Psoas muscle (tissue), 8 donors: ENCODE measurements around the gene SLC34A1. TPM values are rescaled to one million over a fixed set of nuclear protein-coding genes. Genes with fewer than 3 reads are reported as not detected.

Experiments
- ATAC-seq, 4 donors: fragments of 200-7000 bp; cut with Tn5 transposase; one replicate each; pipeline ENCODE4 v1.9.1; 2020; ENCODE audit warnings: moderate library complexity in 3 of 4, mild to moderate bottlenecking in 2 of 4
- DNase-seq, 2 donors: peaks; one replicate each; pipeline ENCODE4 v3.0.0-alpha.2; 2020
- H3K27ac ChIP-seq: fragments of 200-600 bp; one replicate; pipeline ENCODE4 v1.8.0; 2022
- H3K27me3 ChIP-seq, 3 donors: fragments of 200-600 bp in 1 of 3; one replicate each; pipeline versions ENCODE4 v1.6.1 to v1.8.0; 2013 to 2022; ENCODE audit warnings: low read length in 2 of 3, mild to moderate bottlenecking in 2 of 3, moderate library complexity in 1 of 3; ENCODE audit not compliant: insufficient read depth in 3 of 3
- H3K36me3 ChIP-seq, 2 donors: fragments of 200-600 bp in 1 of 2; one replicate each; pipeline versions ENCODE4 v1.6.1 to v1.8.0; 2013 to 2022; ENCODE audit warnings: low read depth in 1 of 2, mild to moderate bottlenecking in 1 of 2, moderate library complexity in 1 of 2; ENCODE audit not compliant: insufficient read depth in 1 of 2
- H3K4me1 ChIP-seq: fragments of 200-600 bp; one replicate; pipeline ENCODE4 v1.8.0; 2022
- H3K4me3 ChIP-seq: fragments of 200-600 bp; one replicate; pipeline ENCODE4 v1.8.0; 2022; ENCODE audit warnings: mild to moderate bottlenecking
- H3K9me3 ChIP-seq: fragments of 200-600 bp; one replicate; pipeline ENCODE4 v1.8.0; 2022
- WGBS, 3 donors: extraction: QIAGEN DNeasy Blood & Tissue Kit; methylation state at CpG; one replicate each; pipeline versions ENCODE4 v1.1.6 to v1.1.7; 2013; 5-methylcytosine and 5-hydroxymethylcytosine counted together
- intact Hi-C, 2 donors: fragments of 100-400 bp; cut with DNase I; formaldehyde crosslinking; loops; one replicate each; pipeline versions ENCODE4 v1.11.0 to v1.14.2; 2022
- polyA plus RNA-seq, 3 donors: library from polyadenylated mRNA; stranded (reverse); fragments of 200-250 nt; gene quantifications; one replicate each; pipeline ENCODE4 v1.2.3, GENCODE V29; 2013
- total RNA-seq, 4 donors: library from RNA; stranded (reverse); fragmentation: NEBNext Ultra II Directional in 2 of 4; extraction: Animal tissue kit (Norgen Biotek cat#: 25700) in 2 of 4; gene quantifications; one replicate each; pipeline versions ENCODE4 v1.2.1 to v1.2.4, GENCODE V29; 2021 to 2023
- TF ChIP-seq, protein P1 (sequence below): fragments of 200-600 bp; IDR thresholded peaks from one replicate; pipeline ENCODE4 v1.8.0; 2022; ENCODE audit warnings: antibody characterized with exemption
- donor health status: healthy with polysubstance abuse.
- donor health status: DM: no; HTN: no; CAD: no; lungs with moderate emphysema.
- donor health status: Bipolar disorder and iron deficiency.
- donor health status: healthy.
- donor health status: DM: yes; HTN: yes; CAD: no.
- donor health status: DM: no; HTN: no; CAD: no.
- donor health status: DM: no; HTN: no; CAD: no.
- donor health status: DM: yes; HTN: yes; CAD: no.

The SLC34A1 gene
- total and polyA plus RNA-seq, 7 donors, result not detected

- intact Hi-C loops, result loop anchor here (1.0 to 5.0 kb wide), 3 partner anchors 65 to 113 kb away; no protein-coding TSS in a partner anchor
- ATAC-seq (peak in 3 of 4 donors; percentile 14 to 27 (median 18)), DNase-seq (no peak)
- no peaks in the 10 kb centered on the region for H3K4me1 ChIP-seq
- no peaks in the 10 kb centered on the region for H3K9me3 ChIP-seq
- no peaks in the 10 kb centered on the region for H3K27me3 ChIP-seq
- TF ChIP-seq, protein P1, sequence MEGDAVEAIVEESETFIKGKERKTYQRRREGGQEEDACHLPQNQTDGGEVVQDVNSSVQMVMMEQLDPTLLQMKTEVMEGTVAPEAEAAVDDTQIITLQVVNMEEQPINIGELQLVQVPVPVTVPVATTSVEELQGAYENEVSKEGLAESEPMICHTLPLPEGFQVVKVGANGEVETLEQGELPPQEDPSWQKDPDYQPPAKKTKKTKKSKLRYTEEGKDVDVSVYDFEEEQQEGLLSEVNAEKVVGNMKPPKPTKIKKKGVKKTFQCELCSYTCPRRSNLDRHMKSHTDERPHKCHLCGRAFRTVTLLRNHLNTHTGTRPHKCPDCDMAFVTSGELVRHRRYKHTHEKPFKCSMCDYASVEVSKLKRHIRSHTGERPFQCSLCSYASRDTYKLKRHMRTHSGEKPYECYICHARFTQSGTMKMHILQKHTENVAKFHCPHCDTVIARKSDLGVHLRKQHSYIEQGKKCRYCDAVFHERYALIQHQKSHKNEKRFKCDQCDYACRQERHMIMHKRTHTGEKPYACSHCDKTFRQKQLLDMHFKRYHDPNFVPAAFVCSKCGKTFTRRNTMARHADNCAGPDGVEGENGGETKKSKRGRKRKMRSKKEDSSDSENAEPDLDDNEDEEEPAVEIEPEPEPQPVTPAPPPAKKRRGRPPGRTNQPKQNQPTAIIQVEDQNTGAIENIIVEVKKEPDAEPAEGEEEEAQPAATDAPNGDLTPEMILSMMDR, result no peak
- 40 to 46% (median 41%) methylated on average over 21 of the region's 21 CpGs for WGBS, 3 donors
- no peak overlapping the region for H3K27ac ChIP-seq
- no peaks in the 10 kb centered on the region for H3K36me3 ChIP-seq
- no peak overlapping the region for H3K4me3 ChIP-seq
Measured at GRCh38 chr5:177389241-177390169, 5.3 kb downstream of the SLC34A1 start.

DNA sequence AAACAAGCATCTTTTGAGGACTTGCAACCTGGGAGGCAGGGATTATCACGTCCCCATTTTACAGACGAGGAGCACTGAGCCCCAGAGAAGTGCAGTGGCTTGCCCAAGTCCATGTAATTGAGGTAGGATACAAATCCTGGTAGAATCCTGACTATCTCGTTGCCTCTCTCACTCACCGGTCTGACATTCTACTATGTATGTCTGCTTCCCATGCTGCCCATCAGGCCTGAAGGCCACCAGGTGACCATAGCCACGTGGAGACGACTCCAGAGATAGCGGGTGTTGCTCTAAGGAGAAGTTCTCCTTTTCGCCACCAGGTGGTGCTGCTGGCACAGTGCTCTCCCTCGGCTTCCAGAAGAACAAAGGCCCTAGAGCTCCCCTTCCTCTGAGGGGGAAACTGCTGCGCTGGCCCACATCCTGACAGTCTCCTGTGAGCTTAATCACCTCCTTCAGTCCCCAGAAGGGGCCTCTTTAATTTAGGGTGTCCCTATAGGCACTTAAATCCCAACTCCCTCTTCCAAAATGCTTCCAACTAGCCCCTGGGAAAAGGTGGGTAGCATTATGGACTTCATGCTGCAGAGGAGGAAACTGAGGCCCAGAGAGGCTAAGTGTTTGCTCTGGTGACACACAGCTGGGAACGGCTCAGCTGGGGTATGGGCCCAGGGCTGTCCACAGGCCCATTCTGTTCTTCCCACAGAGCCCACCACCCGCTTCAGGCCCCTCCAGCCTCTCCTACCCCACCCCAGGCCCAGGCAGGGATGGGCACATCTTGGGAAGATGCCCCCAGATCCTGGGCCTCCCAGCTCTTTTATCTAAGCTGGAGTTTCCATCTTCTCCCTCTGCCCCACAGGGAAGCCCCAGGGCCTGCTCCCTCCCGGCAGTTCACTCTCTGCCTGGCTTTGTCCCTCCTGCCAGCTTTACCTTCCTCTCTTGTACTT lies 6.4 kb downstream of the SLC34A1 start:
- H3K36me3 ChIP-seq, result no peaks in the 10 kb centered on the region
- ATAC-seq, result peak; percentile 87 to 97 (median 94)
- peak; percentile 73 to 82 for DNase-seq
- H3K27me3 ChIP-seq, result no peaks in the 10 kb centered on the region
- no peak overlapping the region for H3K27ac ChIP-seq
- intact Hi-C loops, result loop anchor here (1.0 to 5.0 kb wide), 3 partner anchors 64 to 112 kb away; no protein-coding TSS in a partner anchor
- WGBS, 3 donors, result 22 to 27% (median 24%) methylated on average over 13 of the region's 13 CpGs
- no peaks in the 10 kb centered on the region for H3K4me1 ChIP-seq
- H3K9me3 ChIP-seq, result no peaks in the 10 kb centered on the region
- TF ChIP-seq, protein P1, result peak; percentile 99
- H3K4me3 ChIP-seq, result no peak overlapping the region

DNA sequence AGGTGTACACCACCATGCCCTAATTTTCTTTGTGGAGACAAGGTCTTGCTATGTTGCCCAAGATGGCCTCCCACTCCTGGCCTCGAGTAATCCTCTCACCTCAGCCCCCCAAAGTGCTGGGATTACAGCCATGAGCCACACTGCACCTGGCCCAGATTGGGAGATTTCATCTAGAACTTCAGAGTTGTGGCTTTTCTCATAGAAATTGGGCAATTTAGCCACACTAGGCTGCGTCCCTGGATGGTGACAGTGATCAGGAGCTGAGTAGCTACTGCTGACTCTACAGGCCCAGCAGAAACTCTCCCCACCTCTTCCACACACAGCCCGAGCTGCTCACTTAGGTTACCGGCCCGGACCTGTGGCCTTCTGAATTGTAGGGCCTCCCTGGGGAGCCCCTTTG lies 8.5 kb downstream of the SLC34A1 start:
- ATAC-seq, result no peak
- Histone ChIP-seq H3K9me3 (no peaks in the 10 kb centered on the region), H3K4me1 (no peaks in the 10 kb centered on the region), H3K36me3 (no peaks in the 10 kb centered on the region), H3K27me3 (peaks cover 0 to 2% (median 2%) of the 10 kb centered on the region in 3 donors), H3K4me3 (no peak overlapping the region), H3K27ac (no peak overlapping the region)
- DNase-seq, result no peak
- TF ChIP-seq, protein P1, result no peak
- intact Hi-C loops, result loop anchor here in 1 of 2 donors (5.0 kb wide), 1 partner anchor 110 kb away; no protein-coding TSS in a partner anchor
- 80 to 83% (median 83%) methylated on average over 5 of the region's 5 CpGs for WGBS, 3 donors

DNA sequence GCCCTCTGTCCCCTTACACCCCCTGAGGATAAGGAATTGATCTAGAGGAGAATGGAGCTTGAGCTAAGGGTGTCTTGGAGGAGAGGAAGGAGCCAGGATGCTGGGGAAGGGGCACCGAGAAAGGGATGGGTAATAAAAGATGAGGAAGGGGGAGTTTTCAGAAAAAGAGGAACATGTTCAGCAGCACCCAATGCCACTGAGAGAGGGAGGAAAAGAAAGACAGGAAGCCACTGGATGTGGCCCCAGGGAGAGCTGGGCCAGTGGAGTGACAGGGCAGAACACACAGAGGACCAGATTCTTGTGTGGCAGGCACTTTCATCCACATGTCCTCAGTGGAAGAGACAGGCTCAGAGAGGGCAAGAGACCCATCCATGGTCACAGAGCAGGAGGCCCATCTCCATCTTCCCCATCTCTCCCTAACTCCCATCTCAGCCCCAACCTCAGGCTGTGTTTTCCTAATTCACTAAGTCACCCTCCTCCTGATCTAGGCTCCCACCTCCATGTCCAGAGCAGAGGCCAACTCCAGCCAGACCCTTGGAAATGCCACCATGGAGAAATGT lies 9.1 kb downstream of the SLC34A1 start:
- Histone ChIP-seq H3K27me3 (peaks cover 0 to 8% (median 2%) of the 10 kb centered on the region in 3 donors), H3K4me3 (no peak overlapping the region), H3K27ac (no peak overlapping the region), H3K36me3 (no peaks in the 10 kb centered on the region), H3K9me3 (no peaks in the 10 kb centered on the region), H3K4me1 (no peaks in the 10 kb centered on the region)
- DNase-seq (no peak), ATAC-seq (no peak)
- intact Hi-C loops, result loop anchor here in 1 of 2 donors (5.0 kb wide), 1 partner anchor 109 kb away; no protein-coding TSS in a partner anchor
- TF ChIP-seq, protein P1, result no peak
- 68 to 70% (median 68%) methylated on average over 1 of the region's 1 CpG for WGBS, 3 donors
